ENCODE data around the gene FKBP2.

DNA sequence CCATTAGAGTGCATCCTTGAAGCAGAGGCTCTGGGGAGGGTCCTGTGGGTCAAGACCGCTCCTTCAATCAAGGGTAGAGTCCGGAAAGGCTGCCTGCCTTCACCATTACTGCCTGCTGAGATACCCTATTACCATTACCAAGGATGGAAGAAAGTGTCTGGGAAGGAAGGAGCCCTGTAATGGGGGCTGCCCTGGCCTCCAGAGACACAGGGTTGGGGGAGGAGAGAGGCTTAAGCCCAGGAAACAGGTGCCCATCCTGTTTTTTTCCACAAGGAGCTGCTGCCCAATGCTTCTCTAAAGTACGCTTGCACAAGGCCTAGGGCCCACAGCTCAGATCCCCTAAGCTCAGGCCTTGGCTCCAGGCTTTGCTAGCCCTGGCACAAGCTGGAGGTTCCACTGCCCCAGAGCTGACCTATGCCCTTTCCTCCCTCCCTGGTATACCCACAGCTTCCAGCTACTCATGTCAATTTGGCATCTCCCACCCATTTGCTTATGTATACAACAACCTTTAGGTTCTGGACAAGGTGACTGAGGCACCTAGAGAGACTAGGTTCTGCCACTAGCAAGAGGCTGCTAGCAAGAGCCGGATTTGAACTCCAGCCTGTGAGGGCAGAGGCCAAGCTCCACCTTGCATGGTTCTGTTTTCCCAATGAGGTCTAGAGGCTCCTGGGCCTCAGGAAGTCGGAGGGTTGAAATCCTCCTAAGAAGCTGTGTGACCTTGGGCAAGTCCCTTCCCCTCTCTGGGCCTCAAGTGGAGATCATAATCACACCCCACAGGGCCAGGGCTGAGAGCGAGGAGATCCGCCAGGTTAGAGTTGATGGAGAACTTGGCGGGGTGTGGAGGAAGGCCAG, 8.9 kb downstream of the FKBP2 start:
- TF ChIP-seq CTCF (IDR thresholded peaks at IDR 0.05), result no peak
- TF ChIP-seq EZH2 (IDR thresholded peaks at IDR 0.05), result no peak
